Iris pigment epithelial cell (primary cell): Measurements from ENCODE around the gene DNAH8.
A peak's percentile ranks its signal among the peaks of the same experiment; 100 is the strongest.

Source experiments
- DNase-seq: peaks from one replicate; pipeline ENCODE4 v3.0.0-alpha.2; 2011; ENCODE audit warnings: low read depth

The DNAH8 gene

GRCh38 chr6:39016839-39017546, 301.9 kb downstream of the DNAH8 start:
- no peak for DNase-seq

DNA sequence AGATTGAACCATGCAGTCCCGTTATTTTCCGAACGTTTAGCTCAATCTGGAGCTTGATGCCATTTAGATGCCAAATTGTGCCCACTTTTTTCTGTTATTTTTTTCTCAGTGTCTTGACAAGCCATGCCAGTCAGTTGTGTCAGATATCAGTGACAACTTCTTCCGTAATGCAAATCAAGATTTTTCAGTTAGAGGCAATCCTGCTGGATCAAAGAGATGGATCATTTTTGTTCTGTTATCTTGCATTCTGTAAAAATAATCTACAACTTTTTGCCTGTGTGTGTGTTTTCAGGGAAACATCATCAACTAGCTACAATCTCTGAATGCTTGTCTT, 302.4 kb downstream of the DNAH8 start:
- no peak for DNase-seq

GRCh38 chr6:39018103-39018502, 303.0 kb downstream of the DNAH8 start:
- DNase-seq, result no peak

DNA sequence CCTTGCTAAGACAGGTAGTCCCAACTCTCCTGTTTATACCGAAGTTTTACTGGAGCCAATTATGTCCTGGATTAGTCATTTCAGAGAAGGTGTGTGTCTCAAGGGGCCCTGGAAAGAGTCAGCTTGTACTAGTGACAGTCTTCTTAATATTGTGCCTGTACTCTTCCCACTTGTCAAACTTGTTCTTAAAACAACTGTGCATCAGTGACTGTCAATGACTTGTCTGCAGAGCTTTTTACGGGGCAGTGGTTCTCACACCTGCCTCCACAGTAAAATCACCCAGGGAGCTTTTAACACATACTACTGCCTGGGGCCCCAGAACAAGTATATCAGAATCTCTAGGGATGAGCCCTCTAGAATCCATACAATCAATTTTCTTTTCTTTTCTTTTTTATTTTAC, 305.0 kb downstream of the DNAH8 start:
- DNase-seq, result no peak

DNA sequence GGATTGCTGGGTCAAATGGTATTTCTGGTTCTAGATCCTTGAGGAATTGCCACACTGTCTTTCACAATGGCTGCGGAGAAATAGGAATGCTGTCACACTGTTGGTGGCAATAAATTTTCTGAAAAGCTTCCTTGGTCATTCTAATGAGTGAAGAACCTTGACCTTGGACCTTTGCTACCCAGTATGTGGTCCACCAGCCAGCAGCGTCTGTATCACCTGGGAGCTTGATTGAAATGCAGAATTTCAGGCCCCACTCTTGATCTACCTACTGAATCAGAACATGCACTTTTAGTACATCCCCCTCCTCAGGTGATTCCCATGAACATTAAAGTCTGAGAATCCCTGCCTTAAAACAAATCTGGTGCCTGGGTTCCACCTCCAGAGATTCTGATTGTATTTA, 305.9 kb downstream of the DNAH8 start:
- no peak for DNase-seq

DNA sequence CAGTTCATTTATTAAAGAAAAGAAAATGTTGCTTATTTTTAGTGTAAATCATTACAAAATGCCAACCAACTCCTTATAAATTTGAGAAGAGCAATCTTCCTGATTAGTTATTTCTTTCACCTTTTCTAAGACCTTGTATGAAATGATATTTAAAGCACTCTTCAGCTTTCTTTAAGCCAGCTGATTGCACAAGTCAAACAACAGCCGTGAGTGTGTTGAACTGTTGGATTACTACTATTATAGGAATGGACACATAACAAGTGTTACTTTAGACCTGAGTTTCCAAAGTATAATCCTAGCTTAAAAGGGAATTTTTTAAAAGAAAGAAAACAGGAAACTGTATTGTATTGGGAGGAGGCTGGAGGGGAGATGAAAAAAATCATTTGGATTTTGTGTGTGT, 306.7 kb downstream of the DNAH8 start:
- no peak for DNase-seq

DNA sequence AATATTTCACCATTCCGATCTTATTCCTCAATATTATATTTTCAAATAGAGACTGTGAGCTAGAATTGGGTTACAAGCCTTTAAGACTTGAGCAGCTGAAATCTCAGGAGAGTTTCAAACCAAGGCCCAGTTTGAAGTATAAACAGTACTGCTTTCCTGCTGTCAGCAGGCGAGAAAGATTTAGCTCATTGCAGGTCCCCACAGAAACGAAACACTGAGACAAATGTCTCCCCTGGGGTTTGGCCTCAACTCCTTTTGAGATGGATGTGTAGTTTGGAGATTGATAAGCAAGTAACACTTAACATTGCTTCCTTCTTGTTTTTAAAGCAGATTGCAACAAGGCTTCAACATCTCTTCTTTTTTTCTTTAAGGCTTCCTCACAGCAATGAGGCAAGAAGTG, 311.1 kb downstream of the DNAH8 start:
- no peak for DNase-seq

DNA sequence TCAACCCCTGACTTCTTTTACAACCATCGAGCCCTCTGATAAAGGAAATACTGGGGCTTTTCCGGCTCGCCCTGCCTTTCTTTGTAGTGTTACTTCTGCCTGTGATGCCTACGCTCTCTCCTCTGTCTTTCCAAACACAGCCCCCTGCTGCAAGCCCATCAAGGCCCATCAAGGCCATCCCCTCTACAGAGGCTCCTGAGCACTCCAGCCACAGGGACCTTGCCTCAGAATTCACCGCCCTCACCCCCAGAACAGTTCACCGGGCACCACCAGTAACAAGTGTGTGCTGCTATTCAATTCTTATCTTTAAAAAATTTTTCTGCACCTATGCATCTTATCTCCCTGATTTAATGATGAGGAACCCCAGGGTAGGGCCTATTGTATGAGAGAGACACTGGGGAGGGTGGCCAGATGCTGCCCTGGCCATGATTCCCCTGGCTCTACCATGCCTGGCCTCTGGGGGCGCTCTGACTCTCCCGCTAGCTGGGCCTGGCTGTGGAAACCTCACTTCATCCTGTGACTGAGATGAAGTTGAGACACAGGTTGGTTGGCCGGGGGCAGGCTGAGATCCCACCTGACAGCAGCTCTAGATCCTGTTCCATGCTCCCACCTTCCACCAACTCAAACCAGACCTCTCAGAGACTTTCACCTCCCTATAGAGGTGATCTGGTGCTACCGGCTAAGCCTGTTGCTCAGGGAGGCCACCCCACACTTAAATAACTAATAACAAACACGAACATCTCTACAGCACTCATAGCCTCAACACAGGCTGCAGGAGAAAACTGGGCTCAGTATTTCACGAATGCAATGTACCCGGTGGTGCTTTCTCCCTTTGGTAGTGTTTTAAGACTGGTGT, 314.3 kb downstream of the DNAH8 start:
- DNase-seq, result peak; percentile 4

GRCh38 chr6:39035681-39036080, 320.6 kb downstream of the DNAH8 start:
- no peak for DNase-seq

GRCh38 chr6:39037082-39037508, 322.0 kb downstream of the DNAH8 start:
- no peak for DNase-seq

DNA sequence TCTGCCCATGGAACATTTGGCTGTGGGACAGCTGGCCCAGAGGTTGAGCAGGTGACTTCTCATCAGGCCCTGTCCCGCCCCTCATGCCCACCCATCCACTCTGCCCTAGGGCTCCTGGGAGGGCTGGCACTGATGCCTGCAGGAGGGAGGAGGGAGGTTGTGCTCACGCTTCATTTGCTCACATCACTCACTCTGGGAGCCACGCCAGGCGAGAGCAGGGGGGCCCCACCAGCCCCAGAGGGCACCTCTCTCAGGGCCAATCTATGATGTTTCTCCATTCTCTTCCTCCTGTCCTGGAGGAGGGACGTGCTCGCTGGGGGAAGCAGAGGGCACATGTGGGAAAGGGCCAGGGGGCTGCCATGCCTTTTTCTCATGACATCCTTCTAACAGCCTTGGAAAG, 322.6 kb downstream of the DNAH8 start:
- no peak for DNase-seq

DNA sequence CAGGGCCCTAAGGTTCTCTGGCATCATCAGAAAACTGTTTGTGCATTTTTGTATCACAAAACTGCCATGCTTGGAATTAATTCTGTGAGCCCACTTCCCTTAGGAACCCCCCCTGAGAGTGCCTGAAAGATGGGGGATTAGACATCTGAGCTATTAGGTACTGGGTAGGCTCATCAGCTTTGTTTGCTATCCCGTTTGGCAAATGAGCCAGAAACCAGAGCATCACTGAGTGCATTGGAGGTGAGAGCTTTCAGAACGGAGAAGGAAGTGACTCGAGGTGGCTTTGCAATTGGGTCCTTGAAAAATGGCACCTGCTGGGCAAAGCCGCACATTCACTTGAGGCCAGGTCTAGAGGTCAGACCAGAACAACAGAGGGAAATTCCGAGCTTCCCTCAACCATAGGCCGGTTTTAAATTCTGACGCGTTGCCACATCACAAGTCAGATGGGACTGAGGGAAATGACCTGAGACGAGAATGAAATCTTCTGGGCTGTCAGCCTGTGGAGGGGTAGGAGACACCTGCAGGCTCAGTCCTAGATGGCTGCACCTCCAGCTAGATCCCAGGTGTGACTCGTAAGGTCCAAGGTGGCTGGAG, 325.1 kb downstream of the DNAH8 start:
- DNase-seq, result no peak

DNA sequence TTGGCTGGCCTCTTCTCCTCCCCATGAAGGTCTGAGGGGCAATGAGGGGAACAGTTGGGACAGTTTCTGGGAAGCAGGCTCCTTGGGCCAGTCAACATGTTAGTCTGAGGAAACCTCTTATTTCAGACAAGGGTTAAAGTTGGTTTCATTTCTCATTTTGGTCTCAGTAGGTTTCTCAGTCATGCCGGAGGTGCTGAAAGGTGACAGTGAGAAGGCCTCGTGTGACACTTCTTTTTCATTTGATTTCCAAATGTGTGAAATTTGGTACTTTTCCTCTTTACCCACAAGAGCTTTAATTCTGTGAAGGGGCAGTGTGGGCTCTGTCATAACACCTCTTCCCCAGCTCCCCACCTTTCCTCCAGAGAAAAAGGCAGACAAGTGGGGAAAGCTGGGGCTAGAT, 326.0 kb downstream of the DNAH8 start:
- DNase-seq, result no peak

DNA sequence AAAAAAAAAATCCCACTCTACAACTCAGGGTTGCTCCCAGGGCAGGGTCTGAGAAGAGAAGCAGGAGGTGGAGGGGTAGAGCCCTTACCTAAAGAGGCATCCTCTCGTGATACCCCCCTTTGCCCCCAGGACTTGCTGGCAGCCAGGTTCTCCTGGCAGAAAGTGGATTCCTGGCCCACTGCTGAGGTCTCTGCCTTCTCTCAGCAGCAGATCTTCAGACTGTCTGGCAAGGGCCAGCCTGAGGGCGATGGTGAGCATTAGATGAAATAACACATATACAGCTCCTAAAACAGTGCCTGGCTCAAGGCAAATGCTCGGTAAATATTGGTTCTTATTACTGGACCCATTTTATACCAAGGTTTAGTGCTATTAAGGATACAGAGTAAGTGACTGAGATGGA, 328.7 kb downstream of the DNAH8 start:
- no peak for DNase-seq

DNA sequence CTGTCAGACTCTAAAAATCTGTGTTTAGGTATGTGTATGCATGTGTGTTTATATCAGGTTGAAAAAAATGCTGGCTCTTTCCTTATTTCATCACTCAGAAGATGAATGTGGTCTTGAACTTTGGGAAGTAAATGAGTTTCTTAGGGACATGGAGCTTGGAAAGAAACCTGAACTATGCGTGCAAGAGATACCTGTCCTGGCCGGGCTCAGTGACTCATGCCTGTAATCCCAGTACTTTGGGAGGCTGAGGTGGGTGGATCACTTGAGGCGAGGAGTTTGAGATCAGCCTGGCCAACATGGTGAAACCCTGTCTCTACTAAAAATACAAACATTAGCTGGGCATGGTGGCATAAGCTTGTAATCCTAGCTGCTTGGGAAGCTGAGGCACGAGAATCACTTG, 329.1 kb downstream of the DNAH8 start:
- DNase-seq, result no peak

DNA sequence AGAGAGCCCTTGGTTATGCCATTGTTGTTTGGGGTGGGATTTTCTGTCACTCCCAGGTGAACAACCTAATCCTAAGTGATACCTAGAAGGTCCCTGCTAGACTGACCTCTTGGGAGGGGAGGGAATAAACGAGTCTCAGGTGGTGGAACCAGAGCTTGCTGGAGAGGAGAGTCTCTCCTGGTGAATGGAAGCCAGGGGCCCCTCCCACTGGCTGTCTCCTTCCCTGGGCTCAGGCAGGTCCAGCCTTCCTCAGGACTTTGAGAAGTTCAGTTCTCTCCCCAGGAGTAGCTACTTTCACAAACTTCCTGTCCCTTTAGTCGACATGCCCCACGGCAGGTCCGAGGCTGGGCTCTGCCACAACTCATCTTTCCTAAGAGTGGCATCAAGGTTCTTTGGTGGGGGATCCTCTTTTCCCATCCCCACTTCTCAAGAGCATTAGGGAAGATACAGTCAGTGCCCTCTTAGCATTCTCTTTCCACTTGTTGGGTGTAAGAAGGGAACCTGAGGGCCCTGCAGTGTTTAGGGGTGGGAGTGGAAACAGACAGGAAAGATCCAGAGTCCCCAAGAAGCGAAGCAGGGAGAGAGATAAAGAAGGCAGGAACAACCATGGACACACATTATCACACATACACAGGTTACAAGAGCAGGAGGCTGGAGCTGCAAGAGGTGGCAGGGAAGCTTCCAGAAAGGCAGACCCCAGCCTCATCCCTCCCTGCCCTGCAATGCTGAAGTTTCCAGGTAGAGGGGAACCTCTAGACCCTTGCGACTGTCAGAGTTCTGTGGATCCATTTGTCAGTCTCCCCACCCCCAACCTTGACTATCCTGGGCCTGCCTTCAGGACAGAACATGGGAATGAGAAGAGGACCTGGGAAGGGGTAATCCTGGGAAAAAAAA, 332.6 kb downstream of the DNAH8 start:
- no peak for DNase-seq

GRCh38 chr6:39048481-39049399, 333.6 kb downstream of the DNAH8 start, which contains the start of gene GLP1R:
TSS of gene GLP1R (plus strand) at chr6:39048781. CDS start at chr6:39048841, 60 bp downstream.
- DNase-seq, result no peak

- no peak for DNase-seq
Observed at GRCh38 chr6:39049575-39050283, 334.6 kb downstream of the DNAH8 start.

DNA sequence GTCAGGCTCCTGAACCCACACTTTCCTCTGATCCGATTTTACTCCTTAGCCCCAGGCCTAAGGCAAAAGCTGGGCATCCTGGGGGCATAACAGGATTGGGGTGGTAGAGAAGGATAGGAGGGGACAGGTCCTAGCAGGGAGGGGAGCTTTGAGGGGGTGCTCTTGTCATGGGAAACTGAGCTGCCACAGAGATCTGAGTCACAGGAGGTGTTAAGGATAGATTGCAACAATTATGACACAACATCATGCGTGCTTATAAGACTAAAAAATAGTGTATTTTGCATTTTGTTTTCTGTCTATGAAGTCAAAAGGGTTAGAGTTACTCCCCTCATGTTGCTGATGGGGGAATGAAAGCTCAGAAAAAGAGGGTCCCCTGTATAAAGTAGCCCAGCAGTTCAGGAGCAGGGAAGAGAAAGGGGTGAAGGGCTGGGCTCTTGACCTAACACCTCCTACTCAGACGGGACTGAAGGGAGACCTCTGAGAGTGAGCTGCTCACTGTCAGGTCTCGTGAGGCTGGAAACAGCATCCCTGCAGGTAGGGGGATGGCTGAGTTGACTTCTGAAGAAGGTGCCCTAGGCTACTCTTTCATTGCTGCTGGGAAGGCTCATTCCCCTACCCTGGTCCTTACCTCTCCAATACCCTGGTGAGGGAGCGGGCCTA, 335.5 kb downstream of the DNAH8 start:
- no peak for DNase-seq
